HPDE6-E6E7 (cell line): ENCODE data around the gene EPOP.

Experiments
- DNase-seq: peaks from one replicate; pipeline ENCODE4 v3.0.0; 2011; ENCODE audit warnings: missing footprints; ENCODE audit errors: extremely low spot score

Gene EPOP

DNA sequence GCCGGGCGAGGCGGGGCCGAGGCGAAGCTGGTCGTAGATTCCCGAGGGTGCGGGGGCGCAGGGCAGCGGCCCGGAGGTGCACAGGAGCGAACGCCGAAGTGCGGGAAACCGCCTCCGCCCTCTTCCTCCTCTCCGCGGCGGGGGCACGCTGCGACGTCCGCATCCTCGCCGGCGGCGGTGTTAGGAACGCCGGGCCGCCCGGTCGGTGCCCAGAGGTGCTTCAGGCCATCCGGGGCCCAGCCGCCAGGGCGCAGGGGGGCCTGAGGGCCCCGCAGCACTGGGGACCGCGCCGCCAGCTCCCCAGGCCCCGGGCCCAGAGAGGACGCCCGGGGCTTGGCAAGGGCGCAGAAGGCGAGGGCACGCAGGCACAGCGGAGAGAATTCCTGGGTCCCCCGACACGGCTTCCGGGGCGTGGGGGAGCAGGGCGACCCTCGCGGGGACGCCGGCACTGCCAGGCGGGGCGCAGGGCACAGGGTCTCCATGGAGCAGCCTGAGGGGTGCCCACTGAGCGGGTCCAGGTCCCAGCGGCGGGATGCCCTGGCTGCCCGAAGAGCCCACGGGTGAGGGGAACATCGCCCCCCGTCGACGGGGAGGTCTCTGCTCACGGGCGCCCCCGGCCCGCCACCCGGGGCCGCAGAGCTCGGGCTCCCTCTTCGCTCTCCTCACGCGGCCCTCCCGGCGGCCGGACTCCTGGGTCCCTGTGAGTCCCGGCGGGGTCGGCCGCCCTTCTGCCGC lies 576 bp downstream of the EPOP start:
- DNase-seq = no peak

DNA sequence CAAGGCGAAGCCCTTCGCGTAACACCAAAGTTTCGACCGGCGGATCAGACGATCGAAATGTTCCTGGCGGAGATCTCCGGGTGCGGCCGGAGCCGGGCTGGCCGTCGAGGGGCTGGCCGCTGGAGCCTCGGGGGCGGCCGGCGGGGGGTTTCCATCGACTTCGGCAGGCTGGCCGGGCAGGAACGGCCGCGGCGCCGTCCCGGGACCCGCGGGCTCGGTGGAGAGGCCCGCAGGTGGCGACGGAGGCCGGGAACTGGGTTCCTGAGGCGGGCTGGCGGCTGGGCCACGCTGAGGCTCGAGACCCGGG lies 1.1 kb downstream of the EPOP start:
- DNase-seq = no peak

DNA sequence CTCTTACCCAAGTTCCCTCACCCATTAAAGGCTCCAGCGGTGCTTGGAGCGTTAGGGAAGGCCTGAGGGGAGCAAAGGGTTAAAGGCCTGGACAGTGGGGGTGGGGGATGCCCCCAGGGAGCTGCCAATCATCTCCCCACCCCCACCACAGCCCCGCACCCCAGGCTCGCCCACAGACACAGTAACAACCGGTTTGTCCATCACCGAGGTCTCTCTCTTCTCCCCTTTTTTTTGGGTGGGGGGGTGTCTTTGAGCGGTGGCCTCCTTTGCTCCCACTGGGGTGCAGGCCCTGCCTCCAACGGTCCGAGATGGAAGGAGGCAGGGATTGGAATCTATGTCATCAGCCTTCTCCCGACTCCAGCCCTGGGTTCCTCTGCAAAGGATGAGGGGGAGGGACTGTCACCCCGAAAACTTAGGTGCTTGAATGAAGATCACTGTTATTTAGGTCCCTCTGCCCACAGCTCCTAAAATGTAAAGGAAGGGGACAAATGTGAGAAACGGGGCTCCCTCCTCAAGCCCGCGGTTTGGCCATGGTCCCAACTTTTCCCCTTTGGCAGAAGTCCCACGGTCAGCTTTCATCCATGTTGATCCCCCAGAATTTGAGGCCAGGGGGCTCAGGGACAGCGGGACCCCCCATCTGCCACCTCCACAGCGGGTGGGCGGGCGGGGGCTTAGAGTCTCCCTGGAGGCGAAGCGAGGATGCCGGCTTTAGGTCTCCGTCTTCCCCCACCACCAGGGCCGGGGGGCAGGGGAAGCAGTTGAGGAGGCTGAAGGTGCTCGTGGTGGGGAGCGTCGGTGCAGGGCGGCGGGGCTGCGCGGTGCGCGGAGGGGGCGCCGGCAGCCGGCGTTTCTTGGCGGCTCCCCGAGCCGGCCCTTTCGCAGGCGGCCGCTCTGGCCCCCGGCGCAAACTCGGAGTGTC lies 1.7 kb downstream of the EPOP start:
- DNase-seq = no peak

DNA sequence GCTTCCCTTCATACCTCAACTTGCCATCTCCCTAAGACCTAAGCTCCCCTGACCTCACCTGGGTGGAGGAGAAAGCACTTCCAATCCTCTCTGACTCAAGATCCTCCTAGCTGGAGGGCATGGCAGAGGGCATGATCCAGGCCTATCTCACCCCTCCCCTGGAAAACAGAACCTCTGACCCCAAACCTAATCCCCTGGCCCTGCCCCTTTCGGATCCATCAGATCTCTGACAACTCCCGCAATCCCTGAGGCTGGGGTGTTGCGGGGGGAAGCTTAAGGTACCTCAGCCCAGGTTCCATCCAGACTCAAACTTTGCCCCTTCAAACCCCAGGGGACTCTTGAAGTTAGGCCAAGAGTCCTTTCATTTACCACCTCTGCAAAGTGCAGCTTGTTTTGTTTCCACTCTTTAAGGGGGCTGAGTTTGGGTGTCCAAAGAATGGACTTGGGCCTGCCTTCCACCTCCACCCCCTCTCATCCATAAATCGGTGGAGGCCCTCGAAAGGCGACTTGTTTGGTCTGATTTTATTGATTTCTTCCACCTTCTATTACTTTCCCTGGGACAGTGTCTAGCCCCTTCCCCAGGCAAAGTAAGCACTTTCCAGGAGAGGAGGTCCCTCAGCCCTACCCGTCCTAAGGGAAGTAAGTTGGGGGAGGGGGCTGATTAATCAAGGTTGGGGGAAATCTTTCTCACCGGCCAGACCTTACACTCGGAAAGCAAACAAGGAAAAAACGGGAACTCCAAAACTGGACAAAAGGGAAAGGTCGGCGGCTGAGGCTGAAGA lies 2.6 kb downstream of the EPOP start:
- no peak for DNase-seq

- DNase-seq = no peak
Measured at GRCh38 chr17:38669520-38669919, 5.2 kb downstream of the EPOP start.

DNA sequence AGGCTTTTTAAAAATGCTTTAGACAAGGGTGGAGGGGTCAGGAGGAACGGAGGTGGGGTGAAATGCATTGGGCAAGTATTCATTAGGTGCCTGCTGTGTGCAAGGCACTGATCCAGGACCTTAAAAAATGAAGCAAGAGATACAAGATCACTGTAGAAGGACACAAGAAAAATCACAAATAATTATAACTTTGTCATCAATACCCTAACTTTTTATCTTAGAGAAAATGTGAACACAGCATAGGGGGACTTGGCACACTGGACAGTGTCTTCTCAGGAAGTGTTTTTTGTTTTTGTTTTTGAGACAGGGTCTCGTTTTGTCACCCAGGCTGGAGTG lies 7.0 kb downstream of the EPOP start:
- DNase-seq = no peak

DNA sequence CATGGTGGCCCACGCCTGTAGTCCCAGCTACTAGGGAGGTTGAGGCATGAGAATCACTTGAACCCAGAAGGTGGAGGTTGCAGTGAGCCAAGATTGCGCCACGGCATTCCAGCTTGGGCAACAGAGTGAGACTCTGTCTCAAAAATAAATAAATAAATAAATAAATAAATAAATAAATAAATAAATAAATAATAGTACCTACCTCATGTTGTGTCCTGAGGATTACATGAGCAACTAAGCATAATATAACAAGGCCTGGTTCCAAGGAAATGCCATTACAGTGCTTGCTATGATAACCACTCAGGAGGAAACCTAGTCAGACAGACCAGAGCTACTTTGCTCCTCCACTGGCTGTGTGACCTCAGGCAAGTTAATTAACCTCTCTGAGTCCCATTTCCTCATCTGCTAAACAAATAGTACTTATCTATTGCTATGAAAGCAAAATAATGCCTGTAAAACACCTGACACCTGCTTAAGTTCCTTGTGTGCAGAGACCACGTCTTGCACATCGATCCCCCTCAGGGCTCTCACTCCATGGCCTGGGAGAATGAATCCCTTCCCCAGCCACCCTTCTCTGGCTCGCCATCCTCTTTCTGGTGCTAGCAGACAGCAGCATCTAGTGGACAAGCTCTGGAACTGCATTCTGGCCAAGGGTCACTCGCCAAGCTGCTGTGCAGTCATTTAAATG lies 7.5 kb downstream of the EPOP start:
- peak; percentile 74 for DNase-seq

- DNase-seq = no peak
Measured at GRCh38 chr17:38663964-38664644, 10.7 kb downstream of the EPOP start.

GRCh38 chr17:38663125-38663751 lies 11.5 kb downstream of the EPOP start:
- peak; percentile 86 for DNase-seq

DNA sequence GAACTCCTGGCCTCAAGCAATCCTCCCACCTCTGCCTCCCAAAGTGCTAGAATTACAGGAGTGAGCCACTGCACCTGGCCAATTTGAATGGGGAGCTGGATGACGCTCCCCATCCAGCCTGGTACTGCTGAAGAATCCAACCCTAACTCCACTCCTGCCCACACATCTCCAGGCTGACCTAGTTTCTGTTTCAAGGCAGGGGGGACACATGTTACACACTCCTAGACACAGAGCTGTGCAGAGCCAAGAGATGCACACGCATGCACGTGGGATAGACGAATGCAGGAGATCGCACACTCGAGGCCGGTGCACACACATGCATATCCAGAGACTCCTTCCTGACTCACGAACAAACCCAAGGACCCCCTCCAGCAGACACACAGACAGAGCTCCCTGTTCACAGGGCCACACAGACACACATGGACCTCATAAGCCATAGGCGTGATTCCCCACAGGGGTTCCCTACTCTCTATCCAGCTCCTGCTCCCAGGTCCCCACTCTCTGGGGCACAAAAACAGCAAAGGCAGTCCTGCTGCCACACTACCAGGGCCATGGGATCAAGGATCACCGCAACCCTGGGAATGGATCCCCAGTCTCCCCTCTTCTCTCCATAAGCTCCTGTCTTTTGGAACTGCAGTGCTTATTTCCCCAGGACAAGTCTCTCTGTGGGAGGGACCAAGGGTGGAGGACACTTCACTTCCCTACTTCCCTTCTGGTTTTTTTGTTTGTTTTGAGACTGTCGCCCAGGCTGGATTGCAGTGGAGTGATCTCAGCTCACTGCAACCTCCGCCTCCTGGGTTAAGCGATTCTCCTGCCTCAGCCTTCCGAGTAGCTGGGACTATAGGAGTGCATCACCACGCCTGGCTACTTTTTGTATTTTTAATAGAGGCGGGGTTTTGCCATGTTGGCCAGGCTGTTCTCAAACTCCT lies 14.4 kb downstream of the EPOP start:
- no peak for DNase-seq

- no peak for DNase-seq
Measured at GRCh38 chr17:38659415-38659814, 15.3 kb downstream of the EPOP start.

DNA sequence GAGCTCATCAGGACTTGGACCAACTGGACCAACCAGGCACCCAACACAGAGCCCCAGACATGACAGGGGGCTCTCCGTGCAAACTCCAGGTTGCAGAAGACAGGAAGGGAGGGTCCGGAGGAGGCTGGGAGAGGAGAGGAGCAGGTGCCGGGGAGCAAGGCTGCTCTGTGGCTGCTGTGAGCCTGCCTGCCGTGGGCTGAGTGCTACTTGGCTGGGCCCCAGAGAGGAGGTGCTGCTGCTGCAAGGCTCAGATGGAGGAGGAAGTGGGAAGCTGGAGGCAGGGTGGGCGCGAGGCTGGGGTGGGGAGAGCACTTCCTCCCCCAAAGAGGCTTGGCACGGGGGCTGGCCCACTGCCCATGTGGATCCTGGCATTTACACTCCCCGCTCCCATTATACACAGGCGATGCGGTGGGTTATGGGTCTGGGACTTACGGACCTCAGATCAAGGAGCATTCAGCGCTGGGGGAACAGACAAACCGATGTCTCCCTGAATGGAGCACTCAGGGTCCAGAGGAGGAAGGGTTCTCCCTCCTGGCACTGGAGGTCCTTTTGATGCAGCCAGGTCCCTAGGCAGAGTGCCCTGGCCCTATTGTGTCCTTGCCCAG lies 15.9 kb downstream of the EPOP start:
- no peak for DNase-seq

- no peak for DNase-seq
Measured at GRCh38 chr17:38657824-38658740, 16.7 kb downstream of the EPOP start.

- DNase-seq = no peak
Measured at GRCh38 chr17:38656959-38657823, 17.6 kb downstream of the EPOP start.

DNA sequence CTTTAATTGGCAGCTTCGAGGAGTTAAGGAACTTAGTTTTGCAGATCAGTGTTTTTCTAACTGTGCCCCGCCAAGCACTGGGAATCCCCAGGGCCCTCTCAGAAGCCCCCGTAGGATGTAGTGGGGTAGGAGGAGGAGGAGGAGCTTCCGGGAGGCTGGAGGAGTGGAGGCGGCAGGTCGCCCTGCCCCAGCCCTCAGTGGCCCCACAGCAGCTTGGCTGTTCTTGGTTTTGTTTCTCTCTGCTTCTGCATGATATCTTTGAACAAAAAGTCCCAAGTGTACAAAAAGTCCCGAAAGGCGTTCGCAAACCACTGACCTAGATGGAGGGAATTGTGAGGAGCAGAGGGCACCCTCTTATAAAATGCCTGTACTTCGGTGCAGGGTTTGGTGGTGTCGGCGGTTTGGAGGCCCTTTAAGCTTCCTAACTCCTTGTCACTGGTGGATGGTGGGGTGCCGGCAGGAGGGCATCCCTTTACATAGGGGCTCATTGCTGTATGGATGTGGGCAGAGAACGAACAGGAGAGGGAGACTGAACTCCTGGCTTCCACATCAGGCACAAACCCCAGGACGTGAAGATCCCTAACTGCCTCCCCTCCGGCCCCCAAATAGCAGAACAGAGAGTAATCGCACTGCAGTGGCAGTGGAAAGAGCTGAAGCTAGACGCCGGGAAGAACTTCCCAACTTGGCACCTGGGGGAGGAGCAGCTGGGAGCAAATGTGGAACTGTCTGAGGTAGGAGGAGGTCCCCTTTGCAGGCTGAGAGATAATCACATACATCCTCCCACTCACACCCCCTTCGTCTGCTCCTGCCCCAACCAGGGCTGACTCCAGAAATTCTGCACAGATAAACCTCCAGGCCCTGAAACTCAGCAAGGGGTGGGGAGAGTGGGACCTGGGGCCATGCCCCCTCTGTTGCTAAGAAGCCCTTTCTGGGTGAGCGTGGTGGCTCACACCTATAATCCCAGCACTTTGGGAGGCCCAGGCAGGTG lies 20.1 kb downstream of the EPOP start:
- no peak for DNase-seq

GRCh38 chr17:38653679-38654078 lies 21.1 kb downstream of the EPOP start:
- no peak for DNase-seq
